CD4-positive, alpha-beta T cell treated with Interleukin-15 for 4 hours (primary cell): ENCODE results near the gene ZNF521.
"Not testable (repeated sequence)": the region's sequence is repeated elsewhere in the genome, so short reads cannot be mapped to it uniquely, and the experiment has no call there.

Experiments used
- DNase-seq: peaks from one replicate; pipeline ENCODE4 v3.0.0-alpha.2; 2020; ENCODE audit warnings: low spot score

ZNF521 gene

DNA sequence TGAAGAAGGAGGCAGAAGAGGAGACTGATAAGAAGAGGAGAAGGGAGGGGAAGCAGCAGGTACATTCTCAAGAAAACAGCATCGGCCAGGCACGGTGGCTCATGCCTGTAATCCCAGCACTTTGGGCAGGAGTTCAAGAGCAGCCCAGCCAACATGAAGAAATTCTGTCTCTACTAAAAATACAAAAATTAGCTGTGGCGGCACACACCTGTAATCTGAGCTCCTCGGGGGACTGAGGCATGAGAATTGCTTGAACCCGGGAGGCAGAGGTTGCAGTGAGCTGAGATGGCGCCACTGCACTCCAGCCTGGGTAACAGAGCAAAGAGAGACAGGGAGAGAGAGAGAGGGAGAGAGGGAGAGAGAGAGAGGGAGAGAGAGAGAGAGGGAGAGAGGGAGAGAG is 318.8 kb downstream of the ZNF521 start:
- DNase-seq, result not testable (repeated sequence)

DNA sequence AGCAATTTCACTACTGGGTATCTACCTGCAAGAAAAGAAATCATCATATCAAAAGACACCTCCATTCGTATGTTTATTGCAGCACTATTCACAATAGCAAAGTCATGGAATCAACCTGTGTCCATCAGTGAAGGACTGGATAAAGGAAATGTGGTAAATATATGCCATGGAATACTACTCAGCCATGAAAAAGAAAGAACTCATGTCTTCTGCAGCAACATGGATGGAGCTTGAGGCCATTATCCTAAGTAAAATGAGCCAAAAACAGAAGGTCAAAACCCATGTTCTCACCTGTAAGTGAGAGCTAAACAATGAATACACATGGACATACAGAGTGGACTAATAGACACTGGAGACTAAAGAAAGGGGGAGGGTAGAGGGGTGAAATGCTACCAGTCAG is 322.2 kb downstream of the ZNF521 start:
- DNase-seq, result no peak

DNA sequence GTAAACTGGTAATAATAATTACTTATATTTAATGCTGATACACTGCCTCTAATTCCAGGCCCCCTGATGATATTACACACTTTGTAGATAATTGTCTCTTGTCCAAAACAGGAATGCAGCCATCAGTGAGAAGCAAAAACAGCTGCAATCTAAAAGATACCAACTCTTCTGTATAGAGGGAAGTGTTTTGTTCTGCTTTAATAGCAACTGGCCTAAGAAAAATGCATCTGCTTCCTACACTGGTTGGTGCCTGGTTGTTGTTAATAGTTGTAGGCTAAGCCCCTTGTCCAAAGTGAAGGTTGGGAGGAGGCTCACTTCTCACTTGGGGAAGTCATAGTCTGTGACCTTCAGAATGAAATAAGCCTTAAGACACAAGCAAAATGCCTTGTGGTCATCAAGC is 332.0 kb downstream of the ZNF521 start:
- DNase-seq, result no peak

DNA sequence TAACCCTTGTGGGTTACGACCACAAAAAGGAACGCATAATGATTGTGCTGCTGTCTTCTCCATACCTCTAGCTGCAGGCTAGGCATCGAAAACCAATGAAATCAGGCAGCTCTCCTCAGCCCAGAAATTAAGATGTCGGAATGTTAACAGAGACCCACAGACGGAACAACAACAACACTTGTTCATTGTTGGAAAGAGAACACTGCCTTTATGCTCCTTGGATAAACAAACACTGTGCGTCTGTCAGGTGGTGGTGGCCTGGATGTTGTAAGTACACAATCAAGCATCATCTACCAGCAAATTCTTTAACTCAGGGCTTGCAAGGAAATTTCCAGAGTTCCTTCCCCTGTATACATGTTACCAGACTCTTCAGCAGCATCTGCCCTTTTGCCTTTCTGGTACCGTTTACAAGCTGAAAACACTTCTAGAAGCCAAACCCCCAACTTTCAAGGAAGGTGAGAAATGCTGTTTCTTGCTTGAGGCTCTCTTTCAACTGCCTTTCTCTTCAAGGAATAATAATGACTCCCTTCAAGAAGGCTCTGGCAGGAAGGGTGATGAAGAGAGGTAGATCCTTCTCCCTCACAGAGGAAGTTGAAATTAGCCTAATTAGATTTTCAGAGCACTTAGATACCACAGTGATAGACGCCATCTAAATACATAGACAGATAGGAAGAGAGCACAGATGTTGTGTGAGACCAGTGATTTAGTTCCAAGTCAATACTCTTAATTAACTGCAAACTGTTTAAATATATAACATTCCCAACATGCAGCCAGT is 332.7 kb downstream of the ZNF521 start:
- DNase-seq, result no peak

DNA sequence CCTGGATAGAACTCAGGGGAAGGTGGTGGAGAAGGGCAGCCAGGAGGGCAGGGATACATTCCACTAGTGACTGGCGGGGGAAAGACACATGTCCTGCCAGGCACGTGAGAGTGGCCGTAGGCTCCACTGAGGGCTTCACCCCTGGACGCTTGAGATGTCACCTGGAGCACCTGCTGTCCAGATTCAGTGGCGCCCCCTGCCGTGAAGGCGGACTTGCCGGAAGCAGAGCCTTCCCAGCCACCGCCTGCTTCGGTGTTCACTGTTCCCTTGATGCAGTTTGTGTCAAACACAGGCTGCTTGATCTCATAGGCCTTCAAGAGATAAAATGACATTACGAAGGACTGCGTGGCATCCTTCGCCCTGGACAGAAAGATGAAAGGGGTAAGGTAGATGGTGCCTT is 335.3 kb downstream of the ZNF521 start:
- DNase-seq, result no peak

DNA sequence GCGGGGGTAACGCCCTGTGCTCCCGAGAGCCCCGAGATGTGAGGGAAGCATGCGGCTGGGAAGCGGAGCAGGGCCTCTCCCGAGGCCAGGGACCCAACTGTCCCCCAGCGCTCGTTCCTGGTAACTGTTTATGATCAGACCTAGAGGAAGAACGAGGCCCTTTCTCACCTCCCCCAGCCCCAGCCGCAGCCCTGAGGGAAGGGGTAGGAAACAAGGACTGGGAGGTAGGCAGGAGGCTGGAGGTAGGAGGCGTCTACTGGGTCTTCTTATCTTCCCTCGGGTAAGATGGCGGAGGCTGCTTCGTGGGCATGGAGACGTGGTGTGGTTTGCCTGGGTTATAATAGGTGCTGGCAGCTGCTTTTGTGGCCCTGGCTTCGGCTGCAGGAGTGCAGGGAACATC is 335.8 kb downstream of the ZNF521 start:
- no peak for DNase-seq
